Lower leg skin (tissue), 3 donors: ENCODE results near the gene PRCC.

Experiments
- POLR2A ChIP-seq, 2 donors: fragments of 450-650 bp; IDR thresholded peaks; one replicate each; pipeline ENCODE4 v1.6.1; 2016 to 2017; ENCODE audit warnings: antibody characterized with exemption in 2 of 2, mild to moderate bottlenecking in 1 of 2, moderate library complexity in 1 of 2
- TF ChIP-seq, protein P1 (sequence below), 3 donors: fragments of 450-650 bp; IDR thresholded peaks; one replicate each; pipeline ENCODE4 v1.5.1; 2016; ENCODE audit warnings: antibody characterized with exemption in 3 of 3, mild to moderate bottlenecking in 3 of 3, moderate library complexity in 2 of 3

DNA sequence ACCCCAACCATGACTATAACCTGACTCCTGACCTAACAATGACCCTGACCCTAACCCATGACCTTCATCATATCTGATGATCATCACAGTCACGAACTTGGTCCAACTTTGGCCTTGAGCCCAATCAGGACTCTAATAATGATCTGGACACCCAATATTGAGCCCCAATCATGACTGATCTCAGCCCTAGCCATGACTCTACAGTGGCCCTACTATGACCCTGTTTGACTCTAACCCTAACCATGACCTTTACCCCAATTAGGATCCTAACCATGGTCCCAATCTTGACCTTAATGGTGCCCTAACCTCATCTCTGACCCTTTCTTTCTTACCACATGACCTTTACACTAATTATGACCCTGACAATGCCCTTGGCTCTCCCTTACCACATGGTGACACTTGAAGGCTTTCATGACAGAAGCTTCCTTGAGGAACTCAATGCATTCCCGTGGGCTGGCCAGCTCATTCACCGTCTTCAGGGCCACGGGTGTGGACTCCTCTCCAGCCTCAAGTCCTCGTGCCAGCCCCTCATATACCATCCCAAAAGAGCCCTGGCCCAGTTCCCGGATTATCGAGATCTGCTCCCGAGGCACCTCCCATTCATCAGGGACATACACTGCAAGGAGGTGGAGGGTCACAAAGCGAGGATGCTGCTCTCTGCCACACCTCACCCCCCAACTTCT lies 75.4 kb downstream of the PRCC start:
- TF ChIP-seq, protein P1, sequence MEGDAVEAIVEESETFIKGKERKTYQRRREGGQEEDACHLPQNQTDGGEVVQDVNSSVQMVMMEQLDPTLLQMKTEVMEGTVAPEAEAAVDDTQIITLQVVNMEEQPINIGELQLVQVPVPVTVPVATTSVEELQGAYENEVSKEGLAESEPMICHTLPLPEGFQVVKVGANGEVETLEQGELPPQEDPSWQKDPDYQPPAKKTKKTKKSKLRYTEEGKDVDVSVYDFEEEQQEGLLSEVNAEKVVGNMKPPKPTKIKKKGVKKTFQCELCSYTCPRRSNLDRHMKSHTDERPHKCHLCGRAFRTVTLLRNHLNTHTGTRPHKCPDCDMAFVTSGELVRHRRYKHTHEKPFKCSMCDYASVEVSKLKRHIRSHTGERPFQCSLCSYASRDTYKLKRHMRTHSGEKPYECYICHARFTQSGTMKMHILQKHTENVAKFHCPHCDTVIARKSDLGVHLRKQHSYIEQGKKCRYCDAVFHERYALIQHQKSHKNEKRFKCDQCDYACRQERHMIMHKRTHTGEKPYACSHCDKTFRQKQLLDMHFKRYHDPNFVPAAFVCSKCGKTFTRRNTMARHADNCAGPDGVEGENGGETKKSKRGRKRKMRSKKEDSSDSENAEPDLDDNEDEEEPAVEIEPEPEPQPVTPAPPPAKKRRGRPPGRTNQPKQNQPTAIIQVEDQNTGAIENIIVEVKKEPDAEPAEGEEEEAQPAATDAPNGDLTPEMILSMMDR (IDR thresholded peaks at IDR 0.05), result no peak
- TF ChIP-seq POLR2A (IDR thresholded peaks at IDR 0.05), result no peak
